ENCODE results near the gene PLEKHO2. TPM values are rescaled to one million over a fixed set of nuclear protein-coding genes. Genes with fewer than 3 reads are reported as not detected.

Gene PLEKHO2
- polyA plus RNA-seq, 1 of the 3 experiments (the other 2 are of a cell fraction): 7.8 TPM

- 88% methylated on average over 30 of the region's 30 CpGs for WGBS (ENCODE audit: low lambda C conversion rate)
- no peak overlapping the region for H3K27ac ChIP-seq (ENCODE audit: low read depth in 2 of 2, low read length in 1 of 2)
- H3K27me3 ChIP-seq (ENCODE audit: insufficient read depth): no peaks in the 10 kb centered on the region
- no peaks in the 10 kb centered on the region for H3K9me3 ChIP-seq
- no peaks in the 10 kb centered on the region for H3K4me1 ChIP-seq (ENCODE audit: control insufficient read depth in 1 of 2, insufficient read depth in 2 of 2, low read depth in 1 of 2, low read length in 1 of 2)
- peaks cover 3% of the 10 kb centered on the region for H3F3A ChIP-seq (replicated peaks; ENCODE audit: insufficient read depth)
- H3K9me2 ChIP-seq: no peaks in the 10 kb centered on the region
- TF ChIP-seq NRF1 (IDR thresholded peaks at IDR 0.05; ENCODE audit: low read depth, low read length) (no peak), YY1 (IDR thresholded peaks at IDR 0.05; ENCODE audit: low read depth) (no peak), RAD21 (IDR thresholded peaks at IDR 0.05; ENCODE audit: low read length) (peak; percentile 16; the same call in 1 of the 2 replicates), TEAD4 (IDR thresholded peaks at IDR 0.05; ENCODE audit: borderline replicate concordance, insufficient read depth) (no peak), CHD2 (IDR thresholded peaks at IDR 0.05; ENCODE audit: low read length, partially characterized antibody) (no peak), CTCF (IDR thresholded peaks at IDR 0.05) (no peak)
- peak overlapping the region in 1 of 2 experiments; percentile 28; a peak in 1 of 4 replicates for H3K4me3 ChIP-seq (ENCODE audit: low read depth in 2 of 2, low read length in 1 of 2)
- POLR2A ChIA-PET: no interaction called here
- CTCF ChIA-PET: interaction anchor here (1.1 kb wide), 1 partner anchor 17 kb away, joined by 4 read pairs; no protein-coding TSS in a partner anchor
- H3K9ac ChIP-seq: no peak overlapping the region
- H3K36me3 ChIP-seq (replicated peaks in 1 of 2; ENCODE audit: control insufficient read depth in 1 of 2, insufficient read depth in 2 of 2, low read length in 1 of 2): no peaks in the 10 kb centered on the region
- no peaks in the 10 kb centered on the region for H3K79me2 ChIP-seq (ENCODE audit: insufficient read depth)
- H4K20me1 ChIP-seq (ENCODE audit: insufficient read depth): no peaks in the 10 kb centered on the region
- H2AFZ ChIP-seq (ENCODE audit: low read depth): no peak overlapping the region
- no peak overlapping the region for H3K4me2 ChIP-seq
- peak; percentile 48 for DNase-seq
Observed at GRCh38 chr15:64905119-64905831, 63.6 kb downstream of the PLEKHO2 start.

GRCh38 chr15:64905941-64906340, 64.2 kb downstream of the PLEKHO2 start:
- Histone ChIP-seq H3K27me3 (ENCODE audit: insufficient read depth) (no peaks in the 10 kb centered on the region), H3F3A (replicated peaks; ENCODE audit: insufficient read depth) (peaks cover 3% of the 10 kb centered on the region), H2AFZ (ENCODE audit: low read depth) (no peak overlapping the region), H3K9me2 (no peaks in the 10 kb centered on the region), H3K79me2 (ENCODE audit: insufficient read depth) (no peaks in the 10 kb centered on the region), H3K9me3 (no peaks in the 10 kb centered on the region), H4K20me1 (ENCODE audit: insufficient read depth) (no peaks in the 10 kb centered on the region), H3K9ac (no peak overlapping the region), H3K4me1 (ENCODE audit: control insufficient read depth in 1 of 2, insufficient read depth in 2 of 2, low read depth in 1 of 2, low read length in 1 of 2) (peaks cover 0 to 2% of the 10 kb centered on the region in 2 experiments; a peak in 1 of 4 replicates), H3K4me3 (ENCODE audit: low read depth in 2 of 2, low read length in 1 of 2) (no peak overlapping the region), H3K4me2 (no peak overlapping the region), H3K27ac (ENCODE audit: low read depth in 2 of 2, low read length in 1 of 2) (no peak overlapping the region), H3K36me3 (replicated peaks in 1 of 2; ENCODE audit: control insufficient read depth in 1 of 2, insufficient read depth in 2 of 2, low read length in 1 of 2) (no peaks in the 10 kb centered on the region)
- DNase-seq: no peak
- ChIA-PET POLR2A (no interaction called here), CTCF (interaction anchor here (1.1 kb wide), 1 partner anchor 18 kb away, joined by 4 read pairs; no protein-coding TSS in a partner anchor)
- 77% methylated on average over 9 of the region's 9 CpGs for WGBS (ENCODE audit: low lambda C conversion rate)
- TF ChIP-seq SIN3A (IDR thresholded peaks at IDR 0.05; ENCODE audit: borderline replicate concordance, low read depth, low read length) (no peak), SMC3 (IDR thresholded peaks at IDR 0.05; ENCODE audit: low read depth, low read length) (no peak), EP300 (IDR thresholded peaks at IDR 0.05; ENCODE audit: borderline replicate concordance in 1 of 2, low read depth in 1 of 2, low read length in 1 of 2) (no peak), RXRA (IDR thresholded peaks at IDR 0.05; ENCODE audit: borderline replicate concordance, low read depth) (no peak), USF1 (IDR thresholded peaks at IDR 0.05; ENCODE audit: borderline replicate concordance, low read depth) (no peak), CHD2 (IDR thresholded peaks at IDR 0.05; ENCODE audit: low read length, partially characterized antibody) (no peak), EZH2phosphoT487 (IDR thresholded peaks at IDR 0.05; ENCODE audit: borderline replicate concordance, low read depth) (no peak), MXI1 (IDR thresholded peaks at IDR 0.05; ENCODE audit: low read depth, low read length) (no peak), MEF2A (IDR thresholded peaks at IDR 0.05; ENCODE audit: borderline replicate concordance, low read depth) (no peak), TAF1 (IDR thresholded peaks at IDR 0.05; ENCODE audit: borderline replicate concordance, low read depth, low read length) (no peak), FOSL2 (IDR thresholded peaks at IDR 0.05; ENCODE audit: borderline replicate concordance, low read depth) (no peak), RAD21 (IDR thresholded peaks at IDR 0.05; ENCODE audit: low read length) (no peak), ZBTB33 (IDR thresholded peaks at IDR 0.05; ENCODE audit: borderline replicate concordance, low read depth) (no peak), NRF1 (IDR thresholded peaks at IDR 0.05; ENCODE audit: low read depth, low read length) (no peak), RCOR1 (IDR thresholded peaks at IDR 0.05; ENCODE audit: low read length) (no peak)
